ENCODE measurements around the gene UPK3BL2. TPM values are rescaled to one million over a fixed set of nuclear protein-coding genes. Genes with fewer than 3 reads are reported as not detected.
"Not testable (repeated sequence)": the region's sequence is repeated elsewhere in the genome, so short reads cannot be mapped to it uniquely, and the experiment has no call there.

UPK3BL2 gene
- total and polyA plus RNA-seq, 5 donors, result 2.7 to 8.3 (median 6.2) TPM

- intact Hi-C loops (cut with DNase I); H3K4me1 ChIP-seq (ENCODE audit: control insufficient read depth, insufficient read depth, low read length); H3K27ac ChIP-seq (ENCODE audit: low read length); H3K27me3 ChIP-seq (ENCODE audit: control insufficient read depth, insufficient read depth); ATAC-seq; H3K9me3 ChIP-seq (ENCODE audit: control insufficient read depth, low read length); H3K4me3 ChIP-seq (ENCODE audit: low read length): not testable (repeated sequence)
- WGBS, result 65% methylated on average over 5 of the region's 8 CpGs
- peak in 2 of 3 donors; percentile 40 to 45 for DNase-seq
Observed at GRCh38 chr7:102510575-102510974, 32.9 kb downstream of the UPK3BL2 start.

GRCh38 chr7:102507410-102508088 is 35.9 kb downstream of the UPK3BL2 start:
- intact Hi-C loops (cut with DNase I); H3K27ac ChIP-seq (ENCODE audit: low read length); ATAC-seq; H3K9me3 ChIP-seq (ENCODE audit: control insufficient read depth, low read length); H3K27me3 ChIP-seq (ENCODE audit: control insufficient read depth, insufficient read depth); H3K4me1 ChIP-seq (ENCODE audit: control insufficient read depth, insufficient read depth, low read length); H3K4me3 ChIP-seq (ENCODE audit: low read length): not testable (repeated sequence)
- DNase-seq, result peak in 2 of 3 donors; percentile 51 to 53
- 83% methylated on average over 2 of the region's 8 CpGs for WGBS

- H3K4me3 ChIP-seq (ENCODE audit: low read length); H3K9me3 ChIP-seq (ENCODE audit: control insufficient read depth, low read length); intact Hi-C loops (cut with DNase I); H3K27ac ChIP-seq (ENCODE audit: low read length); H3K27me3 ChIP-seq (ENCODE audit: control insufficient read depth, insufficient read depth); H3K4me1 ChIP-seq (ENCODE audit: control insufficient read depth, insufficient read depth, low read length): not testable (repeated sequence)
- peak; percentile 60 to 88 for ATAC-seq
- 72% methylated on average over 5 of the region's 24 CpGs for whole genome bisulfite sequencing
- DNase-seq, result peak in 2 of 3 donors; percentile 13 to 38
Observed at GRCh38 chr7:102505298-102506185, 38.0 kb downstream of the UPK3BL2 start.

- ATAC-seq, result peak in 1 of 2 donors; percentile 5
- WGBS, result no CpG with 5 or more reads among the region's 12 CpGs
- H3K27me3 ChIP-seq (ENCODE audit: control insufficient read depth, insufficient read depth); intact Hi-C loops (cut with DNase I); H3K4me3 ChIP-seq (ENCODE audit: low read length); H3K4me1 ChIP-seq (ENCODE audit: control insufficient read depth, insufficient read depth, low read length); H3K9me3 ChIP-seq (ENCODE audit: control insufficient read depth, low read length); DNase-seq; H3K27ac ChIP-seq (ENCODE audit: low read length): not testable (repeated sequence)
Observed at GRCh38 chr7:102503141-102503540, 40.4 kb downstream of the UPK3BL2 start.

GRCh38 chr7:102498321-102498720 is 45.2 kb downstream of the UPK3BL2 start:
- H3K4me3 ChIP-seq (ENCODE audit: low read length); H3K27ac ChIP-seq (ENCODE audit: low read length); intact Hi-C loops (cut with DNase I); H3K9me3 ChIP-seq (ENCODE audit: control insufficient read depth, low read length); H3K4me1 ChIP-seq (ENCODE audit: control insufficient read depth, insufficient read depth, low read length); ATAC-seq; H3K27me3 ChIP-seq (ENCODE audit: control insufficient read depth, insufficient read depth): not testable (repeated sequence)
- WGBS, result 92% methylated on average over 11 of the region's 16 CpGs
- peak in 2 of 3 donors; percentile 41 to 47 for DNase-seq

- ATAC-seq; H3K4me3 ChIP-seq (ENCODE audit: low read length); H3K27ac ChIP-seq (ENCODE audit: low read length); H3K9me3 ChIP-seq (ENCODE audit: control insufficient read depth, low read length); H3K27me3 ChIP-seq (ENCODE audit: control insufficient read depth, insufficient read depth); H3K4me1 ChIP-seq (ENCODE audit: control insufficient read depth, insufficient read depth, low read length); intact Hi-C loops (cut with DNase I): not testable (repeated sequence)
- peak in 2 of 3 donors; percentile 52 to 63 for DNase-seq
- 77% methylated on average over 1 of the region's 5 CpGs for WGBS
Observed at GRCh38 chr7:102497308-102497707, 46.2 kb downstream of the UPK3BL2 start.

- H3K27me3 ChIP-seq (ENCODE audit: control insufficient read depth, insufficient read depth); H3K4me3 ChIP-seq (ENCODE audit: low read length); H3K9me3 ChIP-seq (ENCODE audit: control insufficient read depth, low read length); H3K4me1 ChIP-seq (ENCODE audit: control insufficient read depth, insufficient read depth, low read length); ATAC-seq; intact Hi-C loops (cut with DNase I); H3K27ac ChIP-seq (ENCODE audit: low read length): not testable (repeated sequence)
- 76% methylated on average over 3 of the region's 10 CpGs for WGBS
- peak in 2 of 3 donors; percentile 23 to 30 for DNase-seq
Observed at GRCh38 chr7:102496861-102497260, 46.6 kb downstream of the UPK3BL2 start.

- DNase-seq; H3K27ac ChIP-seq (ENCODE audit: low read length); intact Hi-C loops (cut with DNase I); H3K4me1 ChIP-seq (ENCODE audit: control insufficient read depth, insufficient read depth, low read length); H3K27me3 ChIP-seq (ENCODE audit: control insufficient read depth, insufficient read depth); H3K9me3 ChIP-seq (ENCODE audit: control insufficient read depth, low read length); H3K4me3 ChIP-seq (ENCODE audit: low read length): not testable (repeated sequence)
- ATAC-seq, result peak; percentile 32 to 49
- no CpG with 5 or more reads among the region's 67 CpGs for WGBS
Observed at GRCh38 chr7:102494473-102495149, 48.9 kb downstream of the UPK3BL2 start.

- DNase-seq (peak in 2 of 3 donors; percentile 35 to 60), ATAC-seq (peak in 1 of 2 donors; percentile 1)
- H3K4me1 ChIP-seq (ENCODE audit: control insufficient read depth, insufficient read depth, low read length); intact Hi-C loops (cut with DNase I); H3K27me3 ChIP-seq (ENCODE audit: control insufficient read depth, insufficient read depth); H3K9me3 ChIP-seq (ENCODE audit: control insufficient read depth, low read length); H3K27ac ChIP-seq (ENCODE audit: low read length); H3K4me3 ChIP-seq (ENCODE audit: low read length): not testable (repeated sequence)
- WGBS, result 43% methylated on average over 8 of the region's 15 CpGs
Observed at GRCh38 chr7:102494026-102494425, 49.5 kb downstream of the UPK3BL2 start.

GRCh38 chr7:102493220-102493935 is 50.1 kb downstream of the UPK3BL2 start:
- H3K27ac ChIP-seq (ENCODE audit: low read length); H3K4me1 ChIP-seq (ENCODE audit: control insufficient read depth, insufficient read depth, low read length); intact Hi-C loops (cut with DNase I); H3K4me3 ChIP-seq (ENCODE audit: low read length); H3K9me3 ChIP-seq (ENCODE audit: control insufficient read depth, low read length); H3K27me3 ChIP-seq (ENCODE audit: control insufficient read depth, insufficient read depth): not testable (repeated sequence)
- ATAC-seq, result peak; percentile 77 to 81
- WGBS, result no CpG with 5 or more reads among the region's 33 CpGs
- DNase-seq, result peak in 1 of 3 donors; percentile 48
